Endodermal cell (in vitro differentiated cells): ENCODE data around the gene SMYD3. TPM values are rescaled to one million over a fixed set of nuclear protein-coding genes. Genes with fewer than 3 reads are reported as not detected.

Source experiments
- DNase-seq: peaks from one replicate; pipeline ENCODE4 v3.0.0-alpha.2; 2017
- H3K27ac ChIP-seq: 2 replicates; pipeline ENCODE4 v1.5.1; 2013; ENCODE audit warnings: mild to moderate bottlenecking, low read depth, low read length, moderate library complexity
- H3K27me3 ChIP-seq: 2 replicates; pipeline ENCODE4 v1.6.1; 2013; ENCODE audit warnings: mild to moderate bottlenecking, low read length, moderate library complexity; ENCODE audit not compliant: insufficient read depth, control insufficient read depth, poor library complexity, severe bottlenecking
- H3K36me3 ChIP-seq: 2 replicates; pipeline ENCODE4 v1.7.0; 2013; ENCODE audit warnings: mild to moderate bottlenecking, low read length, moderate library complexity; ENCODE audit not compliant: control insufficient read depth, insufficient read depth
- H3K4me1 ChIP-seq: one replicate; pipeline ENCODE4 v1.7.0; 2013; ENCODE audit warnings: low read length; ENCODE audit not compliant: control insufficient read depth, insufficient read depth
- H3K4me3 ChIP-seq: 2 replicates; pipeline ENCODE4 v1.5.1; 2013; ENCODE audit warnings: mild to moderate bottlenecking, low read length, moderate library complexity
- H3K9ac ChIP-seq: 2 replicates; pipeline ENCODE4 v1.6.1; 2013; ENCODE audit warnings: mild to moderate bottlenecking, low read length, moderate library complexity; ENCODE audit not compliant: poor library complexity, severe bottlenecking; ENCODE audit errors: extremely low read depth
- H3K9me3 ChIP-seq: 2 replicates; pipeline ENCODE4 v1.6.1; 2013; ENCODE audit warnings: mild to moderate bottlenecking, low read length, moderate library complexity; ENCODE audit not compliant: control insufficient read depth
- H3K27ac Mint-ChIP-seq: 2 replicates; pipeline ENCODE4 v1.8.0; 2020; ENCODE audit warnings: mixed read lengths
- H3K27me3 Mint-ChIP-seq: 2 replicates; pipeline ENCODE4 v1.8.0; 2021; ENCODE audit warnings: mild to moderate bottlenecking, mixed read lengths; ENCODE audit not compliant: insufficient read depth
- H3K36me3 Mint-ChIP-seq: 2 replicates; pipeline ENCODE4 v1.8.0; 2020; ENCODE audit warnings: low read depth, mixed read lengths
- H3K4me1 Mint-ChIP-seq: 2 replicates; pipeline ENCODE4 v1.8.0; 2020; ENCODE audit warnings: mixed read lengths
- H3K4me3 Mint-ChIP-seq: 2 replicates; pipeline ENCODE4 v1.8.0; 2020; ENCODE audit warnings: mild to moderate bottlenecking, moderate library complexity, mixed read lengths
- H3K9me3 Mint-ChIP-seq: 2 replicates; pipeline ENCODE4 v1.8.0; 2020; ENCODE audit warnings: mild to moderate bottlenecking, mixed read lengths
- WGBS, 2 experiments: methylation state at CpG; one replicate each; pipeline versions ENCODE4 v1.1.5 to v1.1.7; 2013; ENCODE audit warnings: missing lambda C conversion rate in 2 of 2, mixed read lengths in 1 of 2; ENCODE audit not compliant: insufficient coverage in 1 of 2, insufficient read length in 1 of 2; 5-methylcytosine and 5-hydroxymethylcytosine counted together
- total RNA-seq, 2 donors: library from RNA; stranded (reverse); fragmentation: NEBNext Ultra II Directional in 1 of 2; extraction: Animal tissue kit (Norgen Biotek cat#: 25700) in 1 of 2; gene quantifications; 2 replicates in 1 of 2; 3 replicates in 1 of 2; pipeline ENCODE4 v1.2.1, GENCODE V29; 2021
- TF ChIP-seq, protein P1 (sequence below): fragments of 200-600 bp; sonication (generic); conservative IDR thresholded peaks from 2 replicates; pipeline ENCODE4 v1.5.0; 2021; ENCODE audit warnings: antibody characterized with exemption, mild to moderate bottlenecking

SMYD3 gene
- total RNA-seq, 2 donors from 2014 or later, result 32.3 to 45.8 TPM

GRCh38 chr1:245963649-245964048 is 543.4 kb downstream of the SMYD3 start:
- H3K36me3 Mint-ChIP-seq, result no peaks in the 10 kb centered on the region
- no peaks in the 10 kb centered on the region for H3K4me1 Mint-ChIP-seq

GRCh38 chr1:245962453-245962852 is 544.6 kb downstream of the SMYD3 start:
- 94 to 95% methylated on average over 7 to 8 of the region's 8 CpGs for whole genome bisulfite sequencing, 2 experiments
- H3K27ac ChIP-seq, result no peak overlapping the region
- no peak overlapping the region for H3K27ac Mint-ChIP-seq

More at GRCh38 chr1:245963649-245964048, 543.4 kb downstream of the SMYD3 start:
- 89 to 100% methylated on average over 2 of the region's 2 CpGs for WGBS, 2 experiments
- Histone ChIP-seq H3K4me1 (peaks cover under 1% of the 10 kb centered on the region), H3K9ac (no peak overlapping the region), H3K9me3 (no peaks in the 10 kb centered on the region), H3K36me3 (no peaks in the 10 kb centered on the region), H3K27me3 (no peaks in the 10 kb centered on the region), H3K27ac (no peak overlapping the region), H3K4me3 (no peak overlapping the region)
- no peak overlapping the region for H3K4me3 Mint-ChIP-seq
- TF ChIP-seq, protein P1, sequence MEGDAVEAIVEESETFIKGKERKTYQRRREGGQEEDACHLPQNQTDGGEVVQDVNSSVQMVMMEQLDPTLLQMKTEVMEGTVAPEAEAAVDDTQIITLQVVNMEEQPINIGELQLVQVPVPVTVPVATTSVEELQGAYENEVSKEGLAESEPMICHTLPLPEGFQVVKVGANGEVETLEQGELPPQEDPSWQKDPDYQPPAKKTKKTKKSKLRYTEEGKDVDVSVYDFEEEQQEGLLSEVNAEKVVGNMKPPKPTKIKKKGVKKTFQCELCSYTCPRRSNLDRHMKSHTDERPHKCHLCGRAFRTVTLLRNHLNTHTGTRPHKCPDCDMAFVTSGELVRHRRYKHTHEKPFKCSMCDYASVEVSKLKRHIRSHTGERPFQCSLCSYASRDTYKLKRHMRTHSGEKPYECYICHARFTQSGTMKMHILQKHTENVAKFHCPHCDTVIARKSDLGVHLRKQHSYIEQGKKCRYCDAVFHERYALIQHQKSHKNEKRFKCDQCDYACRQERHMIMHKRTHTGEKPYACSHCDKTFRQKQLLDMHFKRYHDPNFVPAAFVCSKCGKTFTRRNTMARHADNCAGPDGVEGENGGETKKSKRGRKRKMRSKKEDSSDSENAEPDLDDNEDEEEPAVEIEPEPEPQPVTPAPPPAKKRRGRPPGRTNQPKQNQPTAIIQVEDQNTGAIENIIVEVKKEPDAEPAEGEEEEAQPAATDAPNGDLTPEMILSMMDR, result no peak
- H3K27ac Mint-ChIP-seq, result no peak overlapping the region
- DNase-seq, result no peak
- H3K9me3 Mint-ChIP-seq, result no peaks in the 10 kb centered on the region
- no peaks in the 10 kb centered on the region for H3K27me3 Mint-ChIP-seq

GRCh38 chr1:245961137-245961540 is 545.9 kb downstream of the SMYD3 start:
- Mint-ChIP-seq H3K4me1 (no peaks in the 10 kb centered on the region), H3K4me3 (no peak overlapping the region), H3K27me3 (no peaks in the 10 kb centered on the region), H3K9me3 (no peaks in the 10 kb centered on the region), H3K27ac (no peak overlapping the region), H3K36me3 (no peaks in the 10 kb centered on the region)
- no peak for DNase-seq
- 93 to 100% methylated on average over 2 to 3 of the region's 3 CpGs for WGBS, 2 experiments
- H3K36me3 ChIP-seq, result no peaks in the 10 kb centered on the region
- no peaks in the 10 kb centered on the region for H3K27me3 ChIP-seq
- H3K9me3 ChIP-seq, result no peaks in the 10 kb centered on the region
- no peak overlapping the region for H3K27ac ChIP-seq
- no peak overlapping the region for H3K4me3 ChIP-seq
- no peak overlapping the region for H3K9ac ChIP-seq
- no peaks in the 10 kb centered on the region for H3K4me1 ChIP-seq
- TF ChIP-seq, protein P1, result no peak

More at GRCh38 chr1:245962453-245962852, 544.6 kb downstream of the SMYD3 start:
- Histone ChIP-seq H3K36me3 (no peaks in the 10 kb centered on the region), H3K9me3 (no peaks in the 10 kb centered on the region), H3K9ac (no peak overlapping the region), H3K4me1 (no peaks in the 10 kb centered on the region), H3K27me3 (no peaks in the 10 kb centered on the region), H3K4me3 (no peak overlapping the region)
- Mint-ChIP-seq H3K4me1 (no peaks in the 10 kb centered on the region), H3K27me3 (no peaks in the 10 kb centered on the region), H3K4me3 (no peak overlapping the region), H3K36me3 (no peaks in the 10 kb centered on the region), H3K9me3 (no peaks in the 10 kb centered on the region)
- no peak for DNase-seq
- TF ChIP-seq, protein P1, result no peak
